Measurements from ENCODE around the gene MACC1. TPM values are rescaled to one million over a fixed set of nuclear protein-coding genes. Genes with fewer than 3 reads are reported as not detected.

The MACC1 gene
- total and polyA plus RNA-seq, 9 of the 15 experiments (the other 6 are each of a cell fraction or from before 2014, with no cell fraction given) = 5.9 to 30.2 (median 10.4) TPM

DNA sequence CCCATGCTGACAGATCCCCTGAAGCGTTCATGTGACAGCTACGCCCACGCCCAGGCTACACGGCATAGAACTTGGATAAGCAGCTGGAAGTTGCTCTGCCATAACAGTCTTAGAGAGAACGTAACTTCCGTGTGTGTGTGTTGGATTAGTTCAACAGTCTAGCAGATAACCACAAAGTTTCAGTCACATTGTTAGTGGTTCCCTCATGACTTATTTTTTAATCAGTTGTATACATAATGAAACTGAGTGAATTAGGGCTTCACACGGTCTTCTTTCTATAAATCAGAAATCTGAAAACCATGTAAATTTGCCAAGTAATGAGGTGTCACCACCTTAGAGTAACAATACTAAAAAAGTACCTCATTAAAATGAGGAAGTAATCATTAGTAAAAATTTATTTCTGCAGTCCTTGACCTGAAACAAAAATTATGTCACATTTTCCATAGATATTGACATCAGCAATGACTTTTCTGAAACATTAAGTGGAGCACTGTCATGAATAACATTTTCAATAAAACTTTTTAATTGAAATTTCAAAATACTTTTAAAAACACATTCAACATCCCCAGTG lies 21.7 kb upstream of the MACC1 start (continued):
- peak; percentile 67 for TF ChIP-seq TAL1 (IDR thresholded peaks at IDR 0.05)
- TF ChIP-seq ADNP (tag; IDR thresholded peaks at IDR 0.05) = 0 out of 2 replicates have a peak, but pooled peaks have one; percentile 24
- TF ChIP-seq BMI1 (IDR thresholded peaks at IDR 0.05; ENCODE audit: low read length) = no peak
- TF ChIP-seq, protein P1, sequence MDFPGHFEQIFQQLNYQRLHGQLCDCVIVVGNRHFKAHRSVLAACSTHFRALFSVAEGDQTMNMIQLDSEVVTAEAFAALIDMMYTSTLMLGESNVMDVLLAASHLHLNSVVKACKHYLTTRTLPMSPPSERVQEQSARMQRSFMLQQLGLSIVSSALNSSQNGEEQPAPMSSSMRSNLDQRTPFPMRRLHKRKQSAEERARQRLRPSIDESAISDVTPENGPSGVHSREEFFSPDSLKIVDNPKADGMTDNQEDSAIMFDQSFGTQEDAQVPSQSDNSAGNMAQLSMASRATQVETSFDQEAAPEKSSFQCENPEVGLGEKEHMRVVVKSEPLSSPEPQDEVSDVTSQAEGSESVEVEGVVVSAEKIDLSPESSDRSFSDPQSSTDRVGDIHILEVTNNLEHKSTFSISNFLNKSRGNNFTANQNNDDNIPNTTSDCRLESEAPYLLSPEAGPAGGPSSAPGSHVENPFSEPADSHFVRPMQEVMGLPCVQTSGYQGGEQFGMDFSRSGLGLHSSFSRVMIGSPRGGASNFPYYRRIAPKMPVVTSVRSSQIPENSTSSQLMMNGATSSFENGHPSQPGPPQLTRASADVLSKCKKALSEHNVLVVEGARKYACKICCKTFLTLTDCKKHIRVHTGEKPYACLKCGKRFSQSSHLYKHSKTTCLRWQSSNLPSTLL (IDR thresholded peaks at IDR 0.05) = no peak
- TF ChIP-seq FOS (IDR thresholded peaks at IDR 0.05; ENCODE audit: extremely low read depth, insufficient read length) = no peak
- no peak for TF ChIP-seq SP2 (IDR thresholded peaks at IDR 0.05; ENCODE audit: extremely low read depth, low read depth, low read length, poor library complexity, severe bottlenecking)
- TF ChIP-seq, protein P2, sequence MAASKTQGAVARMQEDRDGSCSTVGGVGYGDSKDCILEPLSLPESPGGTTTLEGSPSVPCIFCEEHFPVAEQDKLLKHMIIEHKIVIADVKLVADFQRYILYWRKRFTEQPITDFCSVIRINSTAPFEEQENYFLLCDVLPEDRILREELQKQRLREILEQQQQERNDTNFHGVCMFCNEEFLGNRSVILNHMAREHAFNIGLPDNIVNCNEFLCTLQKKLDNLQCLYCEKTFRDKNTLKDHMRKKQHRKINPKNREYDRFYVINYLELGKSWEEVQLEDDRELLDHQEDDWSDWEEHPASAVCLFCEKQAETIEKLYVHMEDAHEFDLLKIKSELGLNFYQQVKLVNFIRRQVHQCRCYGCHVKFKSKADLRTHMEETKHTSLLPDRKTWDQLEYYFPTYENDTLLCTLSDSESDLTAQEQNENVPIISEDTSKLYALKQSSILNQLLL (CRISPR knock-in tag; IDR thresholded peaks at IDR 0.05; ENCODE audit: borderline replicate concordance) = no peak
- TF ChIP-seq, protein P3, sequence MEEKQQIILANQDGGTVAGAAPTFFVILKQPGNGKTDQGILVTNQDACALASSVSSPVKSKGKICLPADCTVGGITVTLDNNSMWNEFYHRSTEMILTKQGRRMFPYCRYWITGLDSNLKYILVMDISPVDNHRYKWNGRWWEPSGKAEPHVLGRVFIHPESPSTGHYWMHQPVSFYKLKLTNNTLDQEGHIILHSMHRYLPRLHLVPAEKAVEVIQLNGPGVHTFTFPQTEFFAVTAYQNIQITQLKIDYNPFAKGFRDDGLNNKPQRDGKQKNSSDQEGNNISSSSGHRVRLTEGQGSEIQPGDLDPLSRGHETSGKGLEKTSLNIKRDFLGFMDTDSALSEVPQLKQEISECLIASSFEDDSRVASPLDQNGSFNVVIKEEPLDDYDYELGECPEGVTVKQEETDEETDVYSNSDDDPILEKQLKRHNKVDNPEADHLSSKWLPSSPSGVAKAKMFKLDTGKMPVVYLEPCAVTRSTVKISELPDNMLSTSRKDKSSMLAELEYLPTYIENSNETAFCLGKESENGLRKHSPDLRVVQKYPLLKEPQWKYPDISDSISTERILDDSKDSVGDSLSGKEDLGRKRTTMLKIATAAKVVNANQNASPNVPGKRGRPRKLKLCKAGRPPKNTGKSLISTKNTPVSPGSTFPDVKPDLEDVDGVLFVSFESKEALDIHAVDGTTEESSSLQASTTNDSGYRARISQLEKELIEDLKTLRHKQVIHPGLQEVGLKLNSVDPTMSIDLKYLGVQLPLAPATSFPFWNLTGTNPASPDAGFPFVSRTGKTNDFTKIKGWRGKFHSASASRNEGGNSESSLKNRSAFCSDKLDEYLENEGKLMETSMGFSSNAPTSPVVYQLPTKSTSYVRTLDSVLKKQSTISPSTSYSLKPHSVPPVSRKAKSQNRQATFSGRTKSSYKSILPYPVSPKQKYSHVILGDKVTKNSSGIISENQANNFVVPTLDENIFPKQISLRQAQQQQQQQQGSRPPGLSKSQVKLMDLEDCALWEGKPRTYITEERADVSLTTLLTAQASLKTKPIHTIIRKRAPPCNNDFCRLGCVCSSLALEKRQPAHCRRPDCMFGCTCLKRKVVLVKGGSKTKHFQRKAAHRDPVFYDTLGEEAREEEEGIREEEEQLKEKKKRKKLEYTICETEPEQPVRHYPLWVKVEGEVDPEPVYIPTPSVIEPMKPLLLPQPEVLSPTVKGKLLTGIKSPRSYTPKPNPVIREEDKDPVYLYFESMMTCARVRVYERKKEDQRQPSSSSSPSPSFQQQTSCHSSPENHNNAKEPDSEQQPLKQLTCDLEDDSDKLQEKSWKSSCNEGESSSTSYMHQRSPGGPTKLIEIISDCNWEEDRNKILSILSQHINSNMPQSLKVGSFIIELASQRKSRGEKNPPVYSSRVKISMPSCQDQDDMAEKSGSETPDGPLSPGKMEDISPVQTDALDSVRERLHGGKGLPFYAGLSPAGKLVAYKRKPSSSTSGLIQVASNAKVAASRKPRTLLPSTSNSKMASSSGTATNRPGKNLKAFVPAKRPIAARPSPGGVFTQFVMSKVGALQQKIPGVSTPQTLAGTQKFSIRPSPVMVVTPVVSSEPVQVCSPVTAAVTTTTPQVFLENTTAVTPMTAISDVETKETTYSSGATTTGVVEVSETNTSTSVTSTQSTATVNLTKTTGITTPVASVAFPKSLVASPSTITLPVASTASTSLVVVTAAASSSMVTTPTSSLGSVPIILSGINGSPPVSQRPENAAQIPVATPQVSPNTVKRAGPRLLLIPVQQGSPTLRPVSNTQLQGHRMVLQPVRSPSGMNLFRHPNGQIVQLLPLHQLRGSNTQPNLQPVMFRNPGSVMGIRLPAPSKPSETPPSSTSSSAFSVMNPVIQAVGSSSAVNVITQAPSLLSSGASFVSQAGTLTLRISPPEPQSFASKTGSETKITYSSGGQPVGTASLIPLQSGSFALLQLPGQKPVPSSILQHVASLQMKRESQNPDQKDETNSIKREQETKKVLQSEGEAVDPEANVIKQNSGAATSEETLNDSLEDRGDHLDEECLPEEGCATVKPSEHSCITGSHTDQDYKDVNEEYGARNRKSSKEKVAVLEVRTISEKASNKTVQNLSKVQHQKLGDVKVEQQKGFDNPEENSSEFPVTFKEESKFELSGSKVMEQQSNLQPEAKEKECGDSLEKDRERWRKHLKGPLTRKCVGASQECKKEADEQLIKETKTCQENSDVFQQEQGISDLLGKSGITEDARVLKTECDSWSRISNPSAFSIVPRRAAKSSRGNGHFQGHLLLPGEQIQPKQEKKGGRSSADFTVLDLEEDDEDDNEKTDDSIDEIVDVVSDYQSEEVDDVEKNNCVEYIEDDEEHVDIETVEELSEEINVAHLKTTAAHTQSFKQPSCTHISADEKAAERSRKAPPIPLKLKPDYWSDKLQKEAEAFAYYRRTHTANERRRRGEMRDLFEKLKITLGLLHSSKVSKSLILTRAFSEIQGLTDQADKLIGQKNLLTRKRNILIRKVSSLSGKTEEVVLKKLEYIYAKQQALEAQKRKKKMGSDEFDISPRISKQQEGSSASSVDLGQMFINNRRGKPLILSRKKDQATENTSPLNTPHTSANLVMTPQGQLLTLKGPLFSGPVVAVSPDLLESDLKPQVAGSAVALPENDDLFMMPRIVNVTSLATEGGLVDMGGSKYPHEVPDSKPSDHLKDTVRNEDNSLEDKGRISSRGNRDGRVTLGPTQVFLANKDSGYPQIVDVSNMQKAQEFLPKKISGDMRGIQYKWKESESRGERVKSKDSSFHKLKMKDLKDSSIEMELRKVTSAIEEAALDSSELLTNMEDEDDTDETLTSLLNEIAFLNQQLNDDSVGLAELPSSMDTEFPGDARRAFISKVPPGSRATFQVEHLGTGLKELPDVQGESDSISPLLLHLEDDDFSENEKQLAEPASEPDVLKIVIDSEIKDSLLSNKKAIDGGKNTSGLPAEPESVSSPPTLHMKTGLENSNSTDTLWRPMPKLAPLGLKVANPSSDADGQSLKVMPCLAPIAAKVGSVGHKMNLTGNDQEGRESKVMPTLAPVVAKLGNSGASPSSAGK (IDR thresholded peaks at IDR 0.05) = no peak; the same call in 1 of the 2 replicates
- TF ChIP-seq, protein P4, sequence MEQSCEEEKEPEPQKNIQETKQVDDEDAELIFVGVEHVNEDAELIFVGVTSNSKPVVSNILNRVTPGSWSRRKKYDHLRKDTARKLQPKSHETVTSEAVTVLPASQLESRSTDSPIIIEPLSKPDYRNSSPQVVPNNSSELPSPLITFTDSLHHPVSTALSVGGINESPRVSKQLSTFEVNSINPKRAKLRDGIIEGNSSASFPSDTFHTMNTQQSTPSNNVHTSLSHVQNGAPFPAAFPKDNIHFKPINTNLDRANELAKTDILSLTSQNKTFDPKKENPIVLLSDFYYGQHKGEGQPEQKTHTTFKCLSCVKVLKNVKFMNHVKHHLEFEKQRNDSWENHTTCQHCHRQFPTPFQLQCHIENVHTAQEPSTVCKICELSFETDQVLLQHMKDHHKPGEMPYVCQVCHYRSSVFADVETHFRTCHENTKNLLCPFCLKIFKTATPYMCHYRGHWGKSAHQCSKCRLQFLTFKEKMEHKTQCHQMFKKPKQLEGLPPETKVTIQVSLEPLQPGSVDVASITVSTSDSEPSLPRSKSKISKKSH (CRISPR knock-in tag; IDR thresholded peaks at IDR 0.05) = no peak
- 0 out of 2 replicates have a peak, but pooled peaks have one; percentile 47 for TF ChIP-seq LCOR (CRISPR knock-in tag; IDR thresholded peaks at IDR 0.05)
- TF ChIP-seq POLR2G (IDR thresholded peaks at IDR 0.05; ENCODE audit: low read depth, low read length) = no peak
- no peak for TF ChIP-seq GATAD2A (IDR thresholded peaks at IDR 0.05)
